Mucosa of descending colon (tissue), 3 donors: ENCODE data around the gene YBX1. TPM values are rescaled to one million over a fixed set of nuclear protein-coding genes. Genes with fewer than 3 reads are reported as not detected.
"Not testable (repeated sequence)": the region's sequence is repeated elsewhere in the genome, so short reads cannot be mapped to it uniquely, and the experiment has no call there.

ENCODE experiments used
- ATAC-seq: fragments of 200-7000 bp; cut with Tn5 transposase; one replicate; pipeline ENCODE4 v1.9.1; 2020; ENCODE audit warnings: mild to moderate bottlenecking, moderate library complexity
- DNase-seq, 3 donors: peaks; one replicate each; pipeline ENCODE4 v3.0.0-alpha.2; 2020
- H3K36me3 ChIP-seq: fragments of 200-600 bp; one replicate; pipeline ENCODE4 v1.8.0; 2021; ENCODE audit warnings: low read depth, mild to moderate bottlenecking
- H3K4me1 ChIP-seq: fragments of 200-600 bp; one replicate; pipeline ENCODE4 v1.8.0; 2021; ENCODE audit warnings: low read depth, mild to moderate bottlenecking
- H3K4me3 ChIP-seq: fragments of 200-600 bp; one replicate; pipeline ENCODE4 v1.8.0; 2021; ENCODE audit warnings: mild to moderate bottlenecking
- H3K9me3 ChIP-seq: fragments of 200-600 bp; one replicate; pipeline ENCODE4 v1.8.0; 2021; ENCODE audit warnings: mild to moderate bottlenecking
- CTCF ChIP-seq: fragments of 200-600 bp; IDR thresholded peaks from one replicate; pipeline ENCODE4 v1.8.0; 2022; ENCODE audit warnings: antibody characterized with exemption, mild to moderate bottlenecking
- intact Hi-C, 2 donors: fragments of 100-400 bp; cut with DNase I in 1 of 2; cut with micrococcal nuclease in 1 of 2; formaldehyde crosslinking; loops; one replicate each; pipeline versions ENCODE4 v1.11.0 to v1.11.1; 2022; cut with DNase I, micrococcal nuclease
- total RNA-seq, 3 donors: library from RNA; stranded (reverse); fragmentation: NEBNext Ultra II Directional in 2 of 3; extraction: Animal tissue kit (Norgen Biotek cat#: 25700) in 2 of 3; gene quantifications; one replicate each; pipeline versions ENCODE4 v1.2.1 to v1.2.4, GENCODE V29; 2021 to 2023
- donor health status: DM: no; HTN: no; CAD: no; lungs with moderate emphysema.
- donor health status: DM: no; HTN: no; CAD: no.
- donor health status: DM: no; HTN: yes; CAD: no.

Gene YBX1
- total RNA-seq, 3 donors from 2014 or later: 377 to 521 (median 511) TPM

- H3K36me3 ChIP-seq: no peaks in the 10 kb centered on the region
- no peaks in the 10 kb centered on the region for H3K4me1 ChIP-seq
- ATAC-seq: no peak
- DNase-seq: no peak
- intact Hi-C loops: no loop called here
- TF ChIP-seq CTCF: no peak
- H3K4me3 ChIP-seq: no peak overlapping the region
- no peaks in the 10 kb centered on the region for H3K9me3 ChIP-seq
Measured at GRCh38 chr1:42723511-42723910, 41.3 kb downstream of the YBX1 start.

GRCh38 chr1:42725820-42726219, 43.6 kb downstream of the YBX1 start:
- ATAC-seq, H3K9me3 ChIP-seq, H3K36me3 ChIP-seq, DNase-seq, H3K4me3 ChIP-seq, intact Hi-C loops, H3K4me1 ChIP-seq: not testable (repeated sequence)

GRCh38 chr1:42730002-42730401, 47.8 kb downstream of the YBX1 start:
- intact Hi-C loops: no loop called here
- DNase-seq (no peak), ATAC-seq (no peak)
- peaks cover 9% of the 10 kb centered on the region for H3K4me1 ChIP-seq
- TF ChIP-seq CTCF: no peak
- H3K4me3 ChIP-seq: no peak overlapping the region
- no peaks in the 10 kb centered on the region for H3K9me3 ChIP-seq
- no peaks in the 10 kb centered on the region for H3K36me3 ChIP-seq

GRCh38 chr1:42730988-42731387, 48.8 kb downstream of the YBX1 start:
- Histone ChIP-seq H3K4me3 (no peak overlapping the region), H3K36me3 (no peaks in the 10 kb centered on the region), H3K9me3 (no peaks in the 10 kb centered on the region), H3K4me1 (peaks cover 14% of the 10 kb centered on the region)
- TF ChIP-seq CTCF: no peak
- intact Hi-C loops: no loop called here
- DNase-seq (peak in 1 of 3 donors; percentile 61), ATAC-seq (peak; percentile 77)

- Histone ChIP-seq H3K9me3 (no peaks in the 10 kb centered on the region), H3K36me3 (no peaks in the 10 kb centered on the region), H3K4me3 (no peak overlapping the region), H3K4me1 (peaks cover 18% of the 10 kb centered on the region)
- intact Hi-C loops: no loop called here
- ATAC-seq: peak; percentile 40
- TF ChIP-seq CTCF: no peak
- DNase-seq: peak in 1 of 3 donors; percentile 30
Measured at GRCh38 chr1:42731585-42731984, 49.4 kb downstream of the YBX1 start.

GRCh38 chr1:42732126-42732680, 50.0 kb downstream of the YBX1 start:
- H3K4me1 ChIP-seq: peaks cover 18% of the 10 kb centered on the region
- intact Hi-C loops: no loop called here
- ATAC-seq: no peak

More at GRCh38 chr1:42732126-42732680, 50.0 kb downstream of the YBX1 start:
- no peak overlapping the region for H3K4me3 ChIP-seq
- peak in 1 of 3 donors; percentile 21 for DNase-seq
- no peaks in the 10 kb centered on the region for H3K9me3 ChIP-seq
- no peak for TF ChIP-seq CTCF
- H3K36me3 ChIP-seq: no peaks in the 10 kb centered on the region
